ENCODE results near the gene FAM180A.

FAM180A gene

DNA sequence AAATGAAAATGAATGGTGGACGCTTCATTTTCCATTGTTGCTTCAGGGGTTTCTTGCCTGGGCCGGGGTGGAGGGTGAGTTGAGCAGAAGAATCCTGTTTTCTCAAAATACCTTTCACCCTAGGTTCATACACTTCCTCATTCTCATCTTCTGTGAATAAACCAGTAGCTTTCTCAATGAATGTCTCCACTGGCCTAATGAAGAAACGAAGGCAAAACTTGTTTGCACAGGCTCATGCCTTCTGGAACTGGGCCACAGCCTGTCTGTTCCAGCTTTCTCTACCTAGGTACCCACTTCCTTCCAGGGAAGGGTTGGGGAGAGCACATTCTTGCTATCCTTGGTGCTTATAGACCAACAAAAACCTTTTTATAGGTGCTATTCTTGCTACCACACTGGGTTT is 65.0 kb downstream of the FAM180A start:
- WGBS, 2 experiments (ENCODE audit: insufficient coverage in 2 of 2): 100% methylated on average over 1 of the region's 3 CpGs; no CpG with 5 or more reads in 1 of the 2 experiments
- H3K27ac ChIP-seq (ENCODE audit: low read depth, low read length, severe bottlenecking): peak overlapping the region; percentile 59
- no peak overlapping the region for H3K4me3 ChIP-seq (ENCODE audit: extremely low read depth, insufficient read depth, low read length, poor library complexity, severe bottlenecking)

DNA sequence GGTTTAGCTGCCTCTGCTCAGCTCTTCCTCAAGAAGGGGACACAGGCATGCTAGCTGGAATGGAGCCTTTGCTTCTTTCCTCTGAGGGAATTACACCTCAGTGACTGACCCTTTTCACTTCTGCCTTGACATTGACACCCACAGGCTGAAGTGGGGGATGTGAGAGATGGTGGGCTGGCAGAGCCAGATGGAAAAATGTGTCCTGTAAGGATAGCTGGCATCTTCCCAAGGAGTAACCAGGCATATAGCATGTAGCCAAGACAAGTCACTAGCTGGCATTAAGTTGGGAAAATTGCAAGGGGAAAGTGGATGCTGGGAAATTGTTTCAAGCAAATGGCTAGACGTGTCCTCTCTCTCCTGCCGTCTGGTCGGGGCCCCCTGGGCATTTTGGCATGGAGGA is 66.4 kb downstream of the FAM180A start:
- no peak overlapping the region for H3K4me3 ChIP-seq (ENCODE audit: extremely low read depth, insufficient read depth, low read length, poor library complexity, severe bottlenecking)
- WGBS, 2 experiments (ENCODE audit: insufficient coverage in 2 of 2): 91 to 100% methylated on average over 1 to 3 of the region's 3 CpGs
- no peaks in the 10 kb centered on the region for H3K9me3 ChIP-seq (ENCODE audit: control insufficient read depth, low read length)
- peaks cover 41% of the 10 kb centered on the region for H3K36me3 ChIP-seq (ENCODE audit: control insufficient read depth, insufficient read depth, low read length)
- H3K4me1 ChIP-seq (ENCODE audit: control insufficient read depth, insufficient read depth, low read length, poor library complexity, severe bottlenecking): peaks cover 32% of the 10 kb centered on the region
- H3K27ac ChIP-seq (ENCODE audit: low read depth, low read length, severe bottlenecking): no peak overlapping the region

More for the DNA sequence above, 65.0 kb downstream of the FAM180A start:
- Histone ChIP-seq H3K36me3 (ENCODE audit: control insufficient read depth, insufficient read depth, low read length) (peaks cover 36% of the 10 kb centered on the region), H3K9me3 (ENCODE audit: control insufficient read depth, low read length) (no peaks in the 10 kb centered on the region), H3K4me1 (ENCODE audit: control insufficient read depth, insufficient read depth, low read length, poor library complexity, severe bottlenecking) (peaks cover 32% of the 10 kb centered on the region)

DNA sequence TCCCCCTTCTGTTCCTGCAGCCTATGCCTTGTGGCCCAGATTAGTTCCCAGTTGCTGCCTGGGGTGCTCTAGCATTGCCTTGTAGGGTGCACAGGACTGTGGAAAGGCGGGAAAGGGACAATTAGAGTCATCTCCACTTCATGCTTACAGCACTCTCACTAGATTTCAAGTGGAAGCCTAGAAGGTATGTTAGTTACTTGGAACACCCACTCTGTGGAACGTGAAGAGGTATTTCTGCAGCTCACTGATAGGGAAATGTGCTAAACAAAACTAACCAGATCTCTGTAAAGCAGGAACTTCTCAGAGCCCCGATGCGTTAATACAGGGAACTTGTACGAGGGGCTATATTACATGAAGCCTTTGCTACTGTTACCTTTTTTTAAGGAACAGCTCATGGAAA is 66.9 kb downstream of the FAM180A start:
- Histone ChIP-seq H3K4me1 (ENCODE audit: control insufficient read depth, insufficient read depth, low read length, poor library complexity, severe bottlenecking) (peaks cover 32% of the 10 kb centered on the region), H3K9me3 (ENCODE audit: control insufficient read depth, low read length) (no peaks in the 10 kb centered on the region), H3K36me3 (ENCODE audit: control insufficient read depth, insufficient read depth, low read length) (peaks cover 39% of the 10 kb centered on the region), H3K4me3 (ENCODE audit: extremely low read depth, insufficient read depth, low read length, poor library complexity, severe bottlenecking) (no peak overlapping the region), H3K27ac (ENCODE audit: low read depth, low read length, severe bottlenecking) (no peak overlapping the region)
- 59 to 80% methylated on average over 3 to 5 of the region's 5 CpGs for WGBS, 2 experiments (ENCODE audit: insufficient coverage in 2 of 2)

Measured in mesodermal cell (in vitro differentiated cells).